HEK293 (cell line): ENCODE results near the gene FAM131B.

Source experiments
- BCL11A ChIP-seq: fragments of 450-650 bp; formaldehyde crosslinking; IDR thresholded peaks from 2 replicates; pipeline ENCODE4 v1.5.1; 2016; ENCODE audit warnings: low read depth, missing biosample characterization, missing genetic modification characterization
- REPIN1 ChIP-seq: fragments of 450-650 bp; formaldehyde crosslinking; IDR thresholded peaks from 2 replicates; pipeline ENCODE4 v1.5.1; 2017; ENCODE audit warnings: missing biosample characterization, missing genetic modification characterization, low read depth
- TF ChIP-seq, protein P1 (sequence below): fragments of 450-650 bp; formaldehyde crosslinking; IDR thresholded peaks from 2 replicates; pipeline ENCODE4 v1.5.1; 2016; ENCODE audit warnings: missing biosample characterization, missing genetic modification characterization

DNA sequence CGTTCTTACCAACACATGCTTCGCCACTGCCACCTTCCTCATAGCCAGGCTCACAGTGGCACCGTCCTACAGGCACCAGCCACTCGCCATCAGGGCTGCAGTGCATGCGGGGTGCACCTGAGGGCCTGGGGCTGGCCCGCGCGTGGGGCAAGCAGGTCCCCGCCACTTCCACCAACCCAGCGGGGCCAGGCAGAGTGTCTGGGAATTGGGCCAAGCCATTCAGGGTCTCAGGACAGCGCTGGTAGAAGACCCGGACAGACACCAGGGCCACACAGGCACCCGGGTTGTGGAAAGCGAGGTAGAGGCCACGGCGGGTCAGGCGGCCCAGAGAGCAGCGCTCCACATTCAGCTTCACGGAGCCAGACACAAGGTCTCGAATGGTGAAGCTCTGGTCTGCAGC, 37.1 kb upstream of the FAM131B start:
- TF ChIP-seq, protein P1, sequence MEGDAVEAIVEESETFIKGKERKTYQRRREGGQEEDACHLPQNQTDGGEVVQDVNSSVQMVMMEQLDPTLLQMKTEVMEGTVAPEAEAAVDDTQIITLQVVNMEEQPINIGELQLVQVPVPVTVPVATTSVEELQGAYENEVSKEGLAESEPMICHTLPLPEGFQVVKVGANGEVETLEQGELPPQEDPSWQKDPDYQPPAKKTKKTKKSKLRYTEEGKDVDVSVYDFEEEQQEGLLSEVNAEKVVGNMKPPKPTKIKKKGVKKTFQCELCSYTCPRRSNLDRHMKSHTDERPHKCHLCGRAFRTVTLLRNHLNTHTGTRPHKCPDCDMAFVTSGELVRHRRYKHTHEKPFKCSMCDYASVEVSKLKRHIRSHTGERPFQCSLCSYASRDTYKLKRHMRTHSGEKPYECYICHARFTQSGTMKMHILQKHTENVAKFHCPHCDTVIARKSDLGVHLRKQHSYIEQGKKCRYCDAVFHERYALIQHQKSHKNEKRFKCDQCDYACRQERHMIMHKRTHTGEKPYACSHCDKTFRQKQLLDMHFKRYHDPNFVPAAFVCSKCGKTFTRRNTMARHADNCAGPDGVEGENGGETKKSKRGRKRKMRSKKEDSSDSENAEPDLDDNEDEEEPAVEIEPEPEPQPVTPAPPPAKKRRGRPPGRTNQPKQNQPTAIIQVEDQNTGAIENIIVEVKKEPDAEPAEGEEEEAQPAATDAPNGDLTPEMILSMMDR (tag by site-specific recombination), result no peak
- no peak for TF ChIP-seq BCL11A (tag by site-specific recombination)
- no peak for TF ChIP-seq REPIN1 (tag by site-specific recombination)
